Colonic mucosa (tissue), 4 donors: ENCODE results near the gene CLIC4. TPM values are rescaled to one million over a fixed set of nuclear protein-coding genes. Genes with fewer than 3 reads are reported as not detected.
A peak's percentile ranks its signal among the peaks of the same experiment; 100 is the strongest.

ENCODE experiments used
- DNase-seq: peaks from one replicate; pipeline ENCODE4 v3.0.0-alpha.2; 2020
- H3K27ac ChIP-seq: fragments of 200-600 bp; one replicate; pipeline ENCODE4 v1.8.0; 2021
- H3K27me3 ChIP-seq: fragments of 200-600 bp; one replicate; pipeline ENCODE4 v1.8.0; 2021
- H3K36me3 ChIP-seq: fragments of 200-600 bp; one replicate; pipeline ENCODE4 v1.8.0; 2021
- H3K4me1 ChIP-seq: fragments of 200-600 bp; one replicate; pipeline ENCODE4 v1.8.0; 2021; ENCODE audit warnings: mild to moderate bottlenecking
- H3K4me3 ChIP-seq: fragments of 200-600 bp; one replicate; pipeline ENCODE4 v1.8.0; 2021
- H3K9ac ChIP-seq, 2 donors: one replicate each; pipeline ENCODE4 v1.7.0; 2013; ENCODE audit warnings: control low read depth in 2 of 2, low read depth in 2 of 2, low read length in 2 of 2
- H3K9me3 ChIP-seq: fragments of 200-600 bp; one replicate; pipeline ENCODE4 v1.8.0; 2021
- intact Hi-C: fragments of 100-400 bp; cut with DNase I; formaldehyde crosslinking; loops from one replicate; pipeline ENCODE4 v1.14.1; 2022
- total RNA-seq, 2 donors: library from RNA; stranded (reverse); fragmentation: NEBNext Ultra II Directional in 1 of 2; extraction: Animal tissue kit (Norgen Biotek cat#: 25700) in 1 of 2; gene quantifications; one replicate each; pipeline ENCODE4 v1.2.1, GENCODE V29; 2021
- TF ChIP-seq, protein P1 (sequence below): fragments of 200-600 bp; IDR thresholded peaks from one replicate; pipeline ENCODE4 v1.8.0; 2022; ENCODE audit warnings: antibody characterized with exemption, mild to moderate bottlenecking
- donor health status: healthy.
- donor health status: DM: no; HTN: no; CAD: no.
- donor health status: DM: no; HTN: no; CAD: no.

CLIC4 gene
- total RNA-seq, 2 donors from 2014 or later: 38.0 to 84.8 TPM

DNA sequence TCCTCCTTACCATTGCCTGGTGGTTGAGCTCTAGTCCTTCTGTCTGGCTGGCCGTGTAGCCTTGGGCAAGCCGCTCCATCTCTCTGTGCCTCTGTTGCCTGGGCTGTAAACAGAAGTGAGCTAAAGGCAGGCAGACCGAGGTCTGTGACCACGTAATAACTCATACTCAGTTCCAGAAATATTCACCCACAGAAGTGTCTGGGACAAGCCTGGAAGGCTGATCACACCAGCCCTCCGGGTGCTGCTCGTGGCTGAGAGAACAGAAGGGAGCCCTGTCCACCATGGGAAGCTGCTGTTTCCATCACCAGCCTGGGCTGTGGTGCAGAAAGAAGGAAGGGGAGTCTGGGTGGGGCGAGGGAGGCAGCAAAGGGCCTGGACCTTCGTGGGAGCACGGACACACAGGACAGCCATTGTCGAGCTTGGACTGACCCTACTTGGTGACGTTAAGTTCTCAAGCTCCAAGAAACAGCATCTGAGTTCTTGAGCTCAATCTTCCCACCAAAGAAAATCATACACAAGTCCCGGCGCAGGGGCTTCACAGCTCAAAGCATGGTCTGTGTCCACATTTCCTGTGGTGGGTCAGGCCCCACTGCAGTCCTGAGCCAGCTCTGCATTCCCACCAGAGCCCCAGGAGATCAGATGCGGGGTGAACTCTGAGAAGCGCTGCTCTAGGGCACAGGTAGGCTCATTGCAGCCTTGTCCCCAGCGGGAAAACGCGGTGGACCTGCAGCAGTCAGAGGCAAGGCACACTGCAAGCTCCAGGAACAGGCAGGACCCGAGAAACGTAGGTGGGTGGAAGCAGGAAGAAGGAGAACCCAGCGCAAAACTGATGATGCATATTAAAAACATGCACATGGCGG is 123.0 kb downstream of the CLIC4 start:
- H3K4me1 ChIP-seq: no peaks in the 10 kb centered on the region
- no peaks in the 10 kb centered on the region for H3K9me3 ChIP-seq
- TF ChIP-seq, protein P1, sequence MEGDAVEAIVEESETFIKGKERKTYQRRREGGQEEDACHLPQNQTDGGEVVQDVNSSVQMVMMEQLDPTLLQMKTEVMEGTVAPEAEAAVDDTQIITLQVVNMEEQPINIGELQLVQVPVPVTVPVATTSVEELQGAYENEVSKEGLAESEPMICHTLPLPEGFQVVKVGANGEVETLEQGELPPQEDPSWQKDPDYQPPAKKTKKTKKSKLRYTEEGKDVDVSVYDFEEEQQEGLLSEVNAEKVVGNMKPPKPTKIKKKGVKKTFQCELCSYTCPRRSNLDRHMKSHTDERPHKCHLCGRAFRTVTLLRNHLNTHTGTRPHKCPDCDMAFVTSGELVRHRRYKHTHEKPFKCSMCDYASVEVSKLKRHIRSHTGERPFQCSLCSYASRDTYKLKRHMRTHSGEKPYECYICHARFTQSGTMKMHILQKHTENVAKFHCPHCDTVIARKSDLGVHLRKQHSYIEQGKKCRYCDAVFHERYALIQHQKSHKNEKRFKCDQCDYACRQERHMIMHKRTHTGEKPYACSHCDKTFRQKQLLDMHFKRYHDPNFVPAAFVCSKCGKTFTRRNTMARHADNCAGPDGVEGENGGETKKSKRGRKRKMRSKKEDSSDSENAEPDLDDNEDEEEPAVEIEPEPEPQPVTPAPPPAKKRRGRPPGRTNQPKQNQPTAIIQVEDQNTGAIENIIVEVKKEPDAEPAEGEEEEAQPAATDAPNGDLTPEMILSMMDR: no peak
- H3K27ac ChIP-seq: no peak overlapping the region
- no peaks in the 10 kb centered on the region for H3K36me3 ChIP-seq
- no peak overlapping the region for H3K4me3 ChIP-seq
- DNase-seq: peak; percentile 15
- H3K27me3 ChIP-seq: no peaks in the 10 kb centered on the region
- no peak overlapping the region for H3K9ac ChIP-seq
- intact Hi-C loops: no loop called here

GRCh38 chr1:24870551-24871195 is 125.4 kb downstream of the CLIC4 start:
- Histone ChIP-seq H3K36me3 (no peaks in the 10 kb centered on the region), H3K9ac (no peak overlapping the region), H3K27ac (no peak overlapping the region), H3K4me1 (no peaks in the 10 kb centered on the region), H3K27me3 (no peaks in the 10 kb centered on the region), H3K9me3 (no peaks in the 10 kb centered on the region), H3K4me3 (no peak overlapping the region)
- intact Hi-C loops: no loop called here
- TF ChIP-seq, protein P1: no peak
- DNase-seq: peak; percentile 21

GRCh38 chr1:24871306-24871901 is 126.2 kb downstream of the CLIC4 start:
- Histone ChIP-seq H3K4me3 (no peak overlapping the region), H3K9ac (no peak overlapping the region), H3K27me3 (no peaks in the 10 kb centered on the region), H3K36me3 (no peaks in the 10 kb centered on the region), H3K4me1 (no peaks in the 10 kb centered on the region), H3K9me3 (no peaks in the 10 kb centered on the region), H3K27ac (no peak overlapping the region)
- DNase-seq: peak; percentile 16
- TF ChIP-seq, protein P1: no peak
- intact Hi-C loops: no loop called here

- intact Hi-C loops: no loop called here
- TF ChIP-seq, protein P1: no peak
- DNase-seq: peak; percentile 20
Observed at GRCh38 chr1:24872061-24872850, 127.0 kb downstream of the CLIC4 start.

GRCh38 chr1:24873148-24873547 is 127.9 kb downstream of the CLIC4 start:
- Histone ChIP-seq H3K27me3 (no peaks in the 10 kb centered on the region), H3K9ac (no peak overlapping the region), H3K27ac (no peak overlapping the region), H3K9me3 (no peaks in the 10 kb centered on the region), H3K4me3 (no peak overlapping the region), H3K36me3 (no peaks in the 10 kb centered on the region), H3K4me1 (no peaks in the 10 kb centered on the region)
- TF ChIP-seq, protein P1: no peak
- DNase-seq: no peak
- intact Hi-C loops: no loop called here

More at GRCh38 chr1:24872061-24872850, 127.0 kb downstream of the CLIC4 start:
- no peak overlapping the region for H3K4me3 ChIP-seq
- no peaks in the 10 kb centered on the region for H3K4me1 ChIP-seq
- no peaks in the 10 kb centered on the region for H3K36me3 ChIP-seq
- no peak overlapping the region for H3K27ac ChIP-seq
- H3K9me3 ChIP-seq: no peaks in the 10 kb centered on the region
- H3K27me3 ChIP-seq: no peaks in the 10 kb centered on the region
- H3K9ac ChIP-seq: no peak overlapping the region
